Prostate gland (tissue), 2 donors: ENCODE measurements around the gene TANC1. TPM values are rescaled to one million over a fixed set of nuclear protein-coding genes. Genes with fewer than 3 reads are reported as not detected.

Experiments used
- DNase-seq: peaks from one replicate; pipeline ENCODE4 v3.0.0-alpha.2; 2019; ENCODE audit warnings: low spot score
- H3K27ac ChIP-seq, 2 donors: fragments of 200-600 bp; sonication (generic); 2 replicates each; pipeline ENCODE4 v1.5.1; 2017 to 2019
- H3K27me3 ChIP-seq: fragments of 200-600 bp; sonication (generic); replicated peaks from 2 replicates; pipeline ENCODE4 v1.5.1; 2019; ENCODE audit not compliant: insufficient read depth
- H3K36me3 ChIP-seq, 2 donors: fragments of 200-600 bp; sonication (generic); 1 replicate in 1 of 2; 2 replicates in 1 of 2; pipeline versions ENCODE4 v1.5.1 to v1.8.1; 2017 to 2019
- H3K4me1 ChIP-seq: fragments of 200-600 bp; sonication (generic); replicated peaks from 2 replicates; pipeline ENCODE4 v1.5.1; 2019
- H3K4me3 ChIP-seq, 2 donors: fragments of 200-600 bp; sonication (generic); 2 replicates each; pipeline ENCODE4 v1.5.1; 2017 to 2019
- H3K9me3 ChIP-seq: fragments of 200-600 bp; sonication (generic); 2 replicates; pipeline ENCODE4 v1.5.1; 2017
- CTCF ChIP-seq, 4 experiments: fragments of 200-600 bp in 2 of 4; fragments of 450-650 bp in 2 of 4; sonication (generic) in 2 of 4; IDR thresholded peaks; 1 replicate in 3 of 4; 2 replicates in 1 of 4; pipeline ENCODE4 v1.5.1; 2016 to 2019; ENCODE audit warnings: antibody characterized with exemption in 4 of 4, mild to moderate bottlenecking in 2 of 4, moderate library complexity in 2 of 4
- POLR2A ChIP-seq: fragments of 450-650 bp; IDR thresholded peaks from one replicate; pipeline ENCODE4 v1.6.1; 2016; ENCODE audit warnings: antibody characterized with exemption, mild to moderate bottlenecking
- POLR2AphosphoS5 ChIP-seq: sonication (generic); formaldehyde crosslinking; IDR thresholded peaks from one replicate; pipeline ENCODE4 v1.6.1; 2017; ENCODE audit warnings: antibody characterized with exemption
- WGBS: methylation state at CpG from one replicate; pipeline ENCODE4 v1.1.5; 2018; 5-methylcytosine and 5-hydroxymethylcytosine counted together
- intact Hi-C: fragments of 100-400 bp; cut with DNase I; formaldehyde crosslinking; loops from one replicate; pipeline ENCODE4 v1.14.2; 2022
- total RNA-seq, 2 donors: library from RNA; depleted of rRNA; stranded (reverse); fragments of >200 nt; gene quantifications; one replicate each; pipeline ENCODE4 v1.1.0, GENCODE V29; 2016

Gene TANC1
- total RNA-seq, 2 donors from 2014 or later: 33.5 to 39.7 TPM

GRCh38 chr2:159243529-159243928, 275.1 kb downstream of the TANC1 start:
- TF ChIP-seq CTCF (IDR thresholded peaks at IDR 0.05) (no peak), POLR2AphosphoS5 (no peak), POLR2A (no peak)
- no peaks in the 10 kb centered on the region for H3K36me3 ChIP-seq
- DNase-seq: no peak
- no peak overlapping the region for H3K4me3 ChIP-seq
- no peaks in the 10 kb centered on the region for H3K4me1 ChIP-seq
- intact Hi-C loops: no loop called here
- no peaks in the 10 kb centered on the region for H3K9me3 ChIP-seq
- H3K27ac ChIP-seq: no peak overlapping the region
- H3K27me3 ChIP-seq: no peaks in the 10 kb centered on the region

DNA sequence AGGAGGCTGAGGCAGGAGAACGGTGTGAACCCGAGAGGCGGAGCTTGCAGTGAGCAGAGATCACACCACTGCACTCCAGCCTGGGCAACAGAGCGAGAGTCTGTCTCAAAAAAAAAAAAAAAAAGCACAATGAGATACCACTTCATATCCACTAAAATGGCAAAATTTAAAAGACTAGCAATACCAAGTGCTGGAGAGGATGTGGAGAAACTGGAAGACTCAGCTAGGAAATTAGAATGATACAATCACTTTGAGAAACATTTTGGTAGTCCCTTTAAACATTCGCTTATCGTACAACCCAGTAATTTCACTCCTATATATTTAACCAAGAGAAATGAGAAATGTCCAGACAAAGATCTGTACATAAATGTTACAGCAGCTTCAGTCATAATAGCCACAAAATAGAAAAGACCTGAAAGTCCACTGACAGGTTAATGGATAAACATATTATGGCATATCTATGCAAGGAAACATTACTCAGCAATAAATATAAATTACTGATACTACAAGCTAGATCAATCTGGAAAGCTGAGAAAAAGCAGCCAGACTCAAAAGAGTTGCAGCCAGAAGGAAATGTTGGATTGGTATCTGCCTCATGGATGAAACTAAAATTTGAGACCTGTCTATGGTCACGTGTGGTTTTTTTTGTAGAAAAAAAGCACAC, 278.0 kb downstream of the TANC1 start:
- no peak overlapping the region for H3K4me3 ChIP-seq
- 85% methylated on average over 7 of the region's 7 CpGs for WGBS
- H3K27ac ChIP-seq: no peak overlapping the region
- no peaks in the 10 kb centered on the region for H3K4me1 ChIP-seq
- H3K9me3 ChIP-seq: no peaks in the 10 kb centered on the region
- DNase-seq: no peak
- intact Hi-C loops: no loop called here
- H3K27me3 ChIP-seq: no peaks in the 10 kb centered on the region
- H3K36me3 ChIP-seq: no peaks in the 10 kb centered on the region
- no peak for TF ChIP-seq POLR2AphosphoS5
- TF ChIP-seq POLR2A: no peak
- no peak for TF ChIP-seq CTCF (IDR thresholded peaks at IDR 0.05)

- peak overlapping the region; percentile 64 to 74 for H3K27ac ChIP-seq
- no peaks in the 10 kb centered on the region for H3K9me3 ChIP-seq
- TF ChIP-seq POLR2A (no peak), POLR2AphosphoS5 (peak; percentile 93), CTCF (IDR thresholded peaks at IDR 0.05) (no peak)
- intact Hi-C loops: no loop called here
- peak; percentile 92 for DNase-seq
- H3K4me3 ChIP-seq: no peak overlapping the region
- WGBS: 27% methylated on average over 7 of the region's 7 CpGs
- H3K36me3 ChIP-seq: no peaks in the 10 kb centered on the region
- H3K4me1 ChIP-seq: no peaks in the 10 kb centered on the region
- no peaks in the 10 kb centered on the region for H3K27me3 ChIP-seq
Measured at GRCh38 chr2:159249990-159250715, 281.7 kb downstream of the TANC1 start.

DNA sequence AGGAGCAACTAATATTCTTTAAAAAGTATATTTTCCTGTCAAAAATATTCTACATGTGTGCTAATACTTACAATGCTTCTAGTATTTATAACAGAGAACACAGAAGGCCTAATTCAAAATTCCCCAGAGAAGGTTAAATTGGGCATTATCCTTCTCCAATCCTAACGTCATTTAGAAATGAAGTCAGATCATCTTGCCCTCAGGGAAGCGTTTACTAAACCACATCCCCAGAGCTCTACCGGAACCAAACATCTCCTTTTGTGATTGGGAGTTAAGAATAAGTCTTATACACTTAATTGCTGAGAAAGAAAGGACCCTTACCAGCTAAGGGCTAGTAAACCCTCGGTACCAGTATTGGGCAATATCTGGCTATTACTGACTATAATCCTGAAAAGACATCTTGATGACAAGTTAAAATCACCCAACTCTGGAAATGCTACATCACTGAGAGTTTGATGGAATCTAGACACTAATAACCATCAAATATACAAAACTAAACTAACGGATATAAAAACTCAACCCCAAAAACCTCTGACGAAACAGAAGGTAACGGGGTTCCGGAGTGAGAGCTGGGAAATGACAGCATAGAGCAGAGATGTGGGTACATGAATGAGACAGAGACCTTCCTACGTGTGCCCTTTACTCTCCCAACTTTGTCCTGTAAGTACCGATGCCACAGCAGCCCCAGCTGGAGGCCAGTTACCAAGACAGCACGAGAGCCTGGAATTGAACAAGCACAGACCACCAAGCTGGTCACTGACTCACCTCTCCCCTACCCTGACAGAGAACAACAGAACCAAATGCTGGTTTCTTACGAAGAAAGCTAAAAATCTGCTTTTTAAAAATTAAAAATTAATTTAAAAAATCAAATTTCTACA, 283.1 kb downstream of the TANC1 start:
- TF ChIP-seq POLR2A: no peak
- TF ChIP-seq CTCF (IDR thresholded peaks at IDR 0.05): no peak
- TF ChIP-seq POLR2AphosphoS5: no peak
- no peaks in the 10 kb centered on the region for H3K4me1 ChIP-seq
- no peak overlapping the region for H3K27ac ChIP-seq
- no peaks in the 10 kb centered on the region for H3K27me3 ChIP-seq
- no peaks in the 10 kb centered on the region for H3K9me3 ChIP-seq
- no peak overlapping the region for H3K4me3 ChIP-seq
- no peaks in the 10 kb centered on the region for H3K36me3 ChIP-seq
- WGBS: 83% methylated on average over 12 of the region's 12 CpGs
- no peak for DNase-seq
- intact Hi-C loops: no loop called here
